Activated CD4-positive, CD25-positive, alpha-beta regulatory T cell treated with anti-CD3 and anti-CD28 coated beads, Interleukin-2, amount 50 U/mL, for 72 hours (primary cell): ENCODE results near the gene NFAM1.

Source experiments
- DNase-seq: peaks from one replicate; pipeline ENCODE4 v3.0.0; 2021

Gene NFAM1

DNA sequence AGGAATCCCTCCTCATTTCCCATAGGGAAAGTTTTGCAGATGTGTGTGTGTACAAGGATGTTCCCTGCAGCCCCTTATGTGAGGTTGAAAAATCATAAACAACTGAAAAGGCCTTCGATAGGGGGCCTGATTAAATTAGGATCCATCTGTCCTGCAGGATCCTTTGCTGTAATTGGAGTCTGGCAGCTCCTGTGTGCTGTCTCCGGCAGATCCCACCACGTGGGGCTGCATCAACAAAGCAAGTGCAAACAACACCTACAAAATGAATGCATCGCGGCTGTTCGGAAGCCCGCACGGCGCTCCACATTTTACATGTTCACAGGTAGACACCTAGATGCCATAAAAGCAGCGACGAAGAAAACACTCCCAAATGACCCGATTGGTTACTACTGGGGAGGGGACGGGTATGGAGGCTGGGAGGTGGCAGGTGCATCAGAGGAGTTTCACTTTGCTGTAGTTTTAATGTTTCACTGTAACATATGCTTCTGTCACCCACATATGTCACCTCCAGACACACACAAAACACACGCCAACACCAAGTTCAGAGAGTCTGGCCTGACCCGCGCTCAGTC lies 52.2 kb downstream of the NFAM1 start:
- no peak for DNase-seq

DNA sequence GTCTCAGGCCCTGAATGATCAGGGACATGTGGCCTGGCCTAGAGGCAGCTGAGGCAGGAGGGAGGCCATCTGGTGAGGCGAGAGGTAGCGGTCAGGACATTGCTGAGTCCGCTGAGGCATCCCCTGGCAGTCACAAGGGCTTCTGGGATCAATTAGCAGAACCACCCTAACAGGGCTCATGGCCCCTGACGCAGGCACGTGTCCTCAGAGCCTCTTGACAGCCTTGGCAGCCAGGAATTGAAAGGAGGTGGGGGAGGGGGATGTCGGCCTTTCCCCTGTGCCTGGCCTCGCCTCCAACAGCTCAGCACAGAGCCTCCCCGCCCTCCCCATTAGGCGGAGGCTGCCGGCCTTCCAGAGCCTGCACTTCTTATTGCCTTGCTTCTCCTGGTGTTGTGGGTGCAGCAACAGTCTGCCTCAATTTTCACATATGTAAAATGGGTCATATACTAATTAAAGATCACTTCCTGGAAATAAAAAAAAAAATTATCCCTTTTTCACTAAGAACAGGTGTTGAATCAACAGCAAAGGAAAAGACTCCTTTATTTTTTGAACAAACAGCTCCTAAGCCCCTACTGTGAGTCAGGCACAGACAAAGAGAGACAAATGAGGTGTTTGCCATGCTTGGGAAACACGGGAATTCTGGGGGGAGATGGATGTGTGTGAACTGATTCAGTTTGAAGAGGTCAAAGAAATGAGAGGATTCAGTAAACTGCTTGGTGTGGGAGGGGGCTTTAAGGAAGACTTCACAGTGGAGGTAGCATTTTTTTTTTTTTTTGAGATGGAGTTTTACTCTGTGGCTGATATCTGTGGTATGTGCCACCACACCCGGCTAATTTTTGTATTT lies 55.3 kb downstream of the NFAM1 start:
- DNase-seq, result no peak

DNA sequence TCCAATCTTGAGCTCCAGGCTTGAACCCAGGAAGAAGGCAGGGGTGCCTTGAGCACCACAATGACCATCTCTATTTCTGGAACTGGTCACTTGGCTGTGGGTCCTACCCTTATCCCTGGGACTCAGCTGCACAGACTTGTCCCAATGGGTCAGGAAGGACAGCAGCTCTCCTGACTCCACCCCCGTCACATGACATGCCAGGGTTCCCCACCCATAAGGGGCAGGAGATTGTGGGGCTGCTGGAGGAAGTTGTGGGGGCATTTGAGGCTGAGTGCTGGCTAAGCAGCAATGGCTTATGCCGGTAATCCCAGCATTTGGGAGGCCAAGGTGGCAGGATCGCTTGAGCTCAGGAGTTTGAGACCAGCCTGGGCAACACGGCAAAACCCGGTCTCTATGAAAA lies 56.2 kb downstream of the NFAM1 start:
- DNase-seq, result no peak

DNA sequence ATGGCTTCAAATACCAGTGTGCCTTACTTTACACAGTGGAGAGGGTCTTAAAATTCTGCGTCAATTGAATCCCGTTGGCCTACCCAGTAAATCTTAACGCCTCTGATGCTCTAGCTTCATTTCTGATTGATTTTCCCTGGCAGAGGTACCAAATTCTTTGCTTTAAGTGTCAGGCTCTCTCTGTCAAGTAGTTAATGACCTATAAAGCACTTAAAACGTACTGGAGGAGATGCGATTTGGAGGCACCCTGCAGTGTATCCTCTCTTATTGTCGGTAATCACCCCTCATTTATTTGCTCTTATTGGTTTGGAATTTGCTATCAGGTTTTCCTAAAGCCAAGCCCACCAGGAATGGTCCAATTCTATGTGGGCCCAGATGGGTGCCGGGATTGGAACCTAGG lies 59.2 kb downstream of the NFAM1 start:
- no peak for DNase-seq

GRCh38 chr22:42371501-42371900 lies 60.7 kb downstream of the NFAM1 start:
- no peak for DNase-seq

DNA sequence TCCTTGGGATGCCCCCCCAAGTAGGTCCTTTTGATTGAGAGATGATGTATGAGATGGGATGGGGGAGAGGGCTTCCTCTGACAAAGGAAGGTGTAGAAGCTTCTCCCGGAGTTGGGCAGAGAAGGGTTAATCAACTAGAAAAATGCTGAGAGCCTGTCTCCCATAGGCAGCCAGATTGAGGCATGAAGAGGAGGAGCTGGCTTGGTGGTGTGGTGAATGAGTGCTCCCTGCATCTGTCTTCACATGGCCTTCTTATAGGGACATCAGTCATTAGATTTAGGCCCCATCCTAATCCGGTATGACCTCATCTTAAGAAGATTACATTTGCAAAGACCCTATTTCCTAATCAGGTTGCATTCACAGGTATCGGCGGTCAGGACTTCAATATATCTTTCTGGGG lies 61.1 kb downstream of the NFAM1 start:
- DNase-seq, result no peak

DNA sequence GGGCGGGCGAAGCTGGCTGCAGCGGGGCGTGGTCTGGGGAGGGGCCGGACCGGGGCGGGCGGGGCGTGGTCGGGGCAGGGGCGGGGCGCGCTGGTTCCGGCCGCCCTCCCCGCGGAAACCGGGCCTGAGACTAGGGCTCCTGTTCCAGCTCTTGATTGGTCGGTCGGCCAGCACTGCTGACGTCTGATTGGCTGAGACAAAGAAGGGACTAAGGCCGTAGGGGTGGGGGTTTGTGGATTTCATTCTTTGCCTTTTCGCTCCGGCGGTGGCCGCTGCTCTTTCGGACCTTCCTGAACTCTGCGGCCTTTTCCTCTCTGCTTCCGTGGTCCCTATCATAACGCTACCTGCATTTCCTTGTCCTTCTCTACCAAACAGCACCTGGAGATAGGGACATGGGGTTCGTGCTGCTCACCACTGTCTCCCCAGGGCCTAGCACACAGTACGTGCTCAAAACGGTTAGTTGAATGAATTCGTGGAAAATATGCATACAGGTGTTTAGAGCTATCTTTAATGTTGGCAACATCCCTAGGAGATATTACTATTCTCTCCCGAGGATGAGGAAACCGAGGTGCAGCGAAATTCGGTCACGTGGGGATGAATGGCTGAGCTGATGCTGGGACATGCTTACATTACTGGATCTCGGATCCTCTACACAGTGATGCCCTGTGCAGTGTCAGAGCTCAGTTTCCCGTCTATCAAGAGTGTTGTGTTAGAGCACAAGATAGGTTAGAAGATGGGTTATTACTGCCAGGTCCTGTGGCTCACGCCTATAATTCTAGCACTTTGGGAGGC lies 62.8 kb downstream of the NFAM1 start:
- peak; percentile 83 for DNase-seq

DNA sequence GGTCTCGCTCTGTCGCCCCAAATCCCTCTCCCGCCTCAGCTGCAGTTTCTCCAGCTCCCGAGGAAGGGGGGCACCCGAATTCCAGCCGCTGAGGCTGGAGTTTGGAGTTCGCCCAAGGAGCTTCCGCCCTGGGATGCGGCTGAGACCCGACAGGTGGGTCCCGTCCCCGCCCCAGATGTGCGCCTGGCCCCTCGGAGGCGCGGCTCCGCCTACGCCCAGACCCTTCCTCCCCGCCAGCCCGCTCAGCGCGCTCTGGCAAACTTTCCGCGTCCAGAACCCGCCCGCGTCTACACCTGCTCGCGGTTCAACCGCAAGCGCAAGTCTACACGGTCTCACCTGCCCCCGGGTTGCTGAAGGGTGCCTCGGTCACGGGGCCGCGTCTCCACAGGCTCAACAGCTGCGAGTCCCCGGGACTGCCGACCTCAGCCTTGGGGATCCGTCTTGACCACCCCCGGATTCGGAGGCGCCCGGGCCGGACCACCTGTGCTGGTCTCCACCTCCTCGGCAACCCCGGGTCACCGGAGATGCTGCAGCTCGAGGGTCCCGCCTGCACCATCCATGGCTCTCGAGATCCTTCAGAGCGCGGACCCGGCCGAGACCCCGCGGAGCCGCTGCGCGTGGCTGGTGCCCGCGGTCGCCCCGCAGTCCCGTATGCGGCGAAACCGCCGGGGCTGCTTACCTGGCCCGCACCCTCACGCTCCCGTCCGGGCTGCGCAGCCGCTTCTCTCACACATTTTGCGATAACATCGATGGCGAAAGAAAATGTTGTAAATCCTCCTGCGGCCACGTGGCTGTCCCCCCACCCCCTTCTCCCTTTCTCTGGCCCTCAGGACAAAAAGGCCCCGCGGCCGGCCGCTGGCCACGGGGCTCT lies 63.6 kb downstream of the NFAM1 start:
- no peak for DNase-seq

DNA sequence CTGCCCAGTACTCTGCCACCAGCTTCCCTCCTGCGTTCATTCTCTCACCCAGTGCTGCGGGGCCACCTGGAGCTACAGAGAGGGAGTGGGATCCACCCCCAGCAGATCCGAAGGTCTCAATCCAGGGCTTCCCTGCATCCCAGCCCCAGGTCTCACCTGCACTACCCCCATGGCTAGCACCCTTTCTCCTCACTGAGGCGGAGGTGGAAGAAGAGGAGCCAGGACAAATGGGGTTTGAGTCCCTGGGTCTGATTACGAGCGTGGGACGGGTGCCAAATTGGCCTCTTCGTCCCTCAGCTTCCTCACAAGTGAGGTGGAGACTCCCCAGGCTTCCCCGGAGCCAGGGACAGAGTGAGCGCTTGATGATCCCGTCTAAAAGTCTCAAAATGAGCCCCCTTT lies 64.2 kb downstream of the NFAM1 start:
- no peak for DNase-seq

DNA sequence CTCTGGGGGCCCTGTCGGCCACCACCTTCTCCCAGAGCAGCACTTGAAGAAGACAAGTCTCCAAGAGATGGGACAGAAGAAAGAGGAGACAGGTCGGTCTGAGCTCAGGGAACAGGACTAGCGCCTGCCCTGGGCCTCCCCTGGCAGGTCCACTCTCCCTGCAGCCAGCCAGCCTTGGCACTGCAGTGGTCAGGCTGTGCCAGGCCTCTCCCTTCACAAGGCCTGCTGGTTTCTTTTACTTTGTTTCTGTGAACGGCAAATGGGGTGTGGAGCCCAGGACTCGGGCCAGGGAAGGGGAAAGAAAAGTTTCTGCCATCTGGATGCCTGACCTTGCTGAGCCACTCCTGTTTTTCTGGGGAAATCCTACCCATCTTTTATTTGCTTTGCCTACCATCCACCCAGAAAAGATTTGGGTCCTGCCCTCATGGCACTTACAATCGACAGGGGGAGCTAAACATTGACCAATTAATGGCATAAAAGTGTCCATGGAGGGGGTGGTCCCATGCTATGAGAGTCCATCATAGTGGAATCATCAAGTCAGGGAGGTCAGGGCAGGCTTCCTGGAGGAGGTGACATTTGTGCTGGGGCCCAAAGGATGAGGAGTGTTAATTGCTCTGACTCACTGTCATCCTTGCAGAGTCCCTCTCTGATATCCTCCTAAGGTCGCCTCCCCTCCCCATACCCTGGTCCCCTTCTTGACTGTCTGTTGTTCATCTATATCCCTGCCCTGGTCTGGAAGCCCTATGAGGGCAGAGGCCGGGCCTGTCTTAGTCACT lies 65.2 kb downstream of the NFAM1 start:
- no peak for DNase-seq

DNA sequence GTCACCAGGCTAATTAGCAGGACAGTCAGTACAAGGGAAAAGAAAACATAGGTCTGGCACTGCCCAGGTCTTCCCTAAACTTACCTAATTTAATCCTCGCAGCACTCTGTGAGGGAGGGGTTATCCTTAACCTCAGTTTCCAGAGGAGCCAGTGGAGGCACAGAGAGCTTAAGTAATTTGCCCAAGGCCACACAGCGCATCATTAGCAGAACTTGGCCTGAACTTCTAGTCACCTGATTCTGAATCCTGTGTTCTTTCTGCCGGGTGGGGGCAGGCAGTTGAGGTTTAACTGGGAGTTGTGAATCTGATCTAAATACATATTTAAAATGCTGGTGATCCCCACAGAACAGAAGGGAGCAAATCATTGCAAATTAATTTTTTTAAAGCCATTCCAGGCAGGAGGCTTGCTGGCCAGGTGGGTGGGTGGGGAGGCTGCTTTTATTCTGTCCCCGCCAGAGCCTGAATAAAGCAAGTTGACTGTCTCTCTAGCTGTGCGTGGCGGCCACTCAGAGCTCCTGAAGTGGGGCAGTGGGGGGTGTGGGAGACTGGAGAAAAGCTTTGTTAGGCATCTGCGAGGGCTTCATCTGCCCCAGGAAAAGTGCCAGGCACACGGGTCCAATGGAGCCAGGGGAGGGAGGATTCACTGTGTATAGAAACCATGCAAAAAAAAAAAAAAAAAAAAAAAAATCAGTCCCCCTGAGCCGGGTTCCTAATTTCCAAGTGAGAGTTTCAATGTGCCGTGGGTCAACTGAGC lies 66.1 kb downstream of the NFAM1 start:
- no peak for DNase-seq

DNA sequence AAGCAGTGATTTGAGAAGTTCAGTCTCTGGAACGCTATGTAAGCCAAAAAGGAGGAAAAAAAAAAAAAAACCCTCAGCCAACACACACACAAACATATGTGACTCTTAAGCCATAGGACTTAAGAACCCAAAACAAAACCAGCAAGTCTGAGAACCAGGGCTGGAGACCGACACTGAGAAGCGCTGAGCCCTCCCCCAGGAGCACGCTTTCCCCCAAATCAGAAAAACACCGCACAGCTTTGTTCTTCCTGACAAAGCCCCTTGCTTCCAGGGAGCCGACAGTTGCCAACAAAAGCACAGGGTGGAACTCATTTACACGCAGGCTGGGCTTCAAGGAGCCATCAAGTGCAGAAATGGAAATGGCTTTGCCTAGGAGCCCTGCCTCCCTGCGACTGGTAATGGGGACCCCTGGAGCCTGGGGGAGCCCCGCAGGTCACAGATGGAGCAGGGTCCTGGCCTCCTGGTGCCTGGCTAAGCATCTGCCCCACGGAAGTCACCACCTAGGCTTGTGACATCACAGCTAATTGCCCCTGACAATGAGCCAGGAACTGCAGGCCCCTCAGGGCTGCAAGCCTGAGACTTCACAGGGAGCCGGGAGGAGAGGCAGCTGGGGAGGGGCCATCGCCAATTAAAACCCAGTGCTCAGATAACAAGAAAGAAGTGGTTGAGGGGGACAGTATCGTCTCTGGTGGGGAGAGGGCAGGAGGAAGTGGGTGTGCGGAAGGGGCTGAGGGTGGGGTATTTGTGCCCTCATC lies 66.9 kb downstream of the NFAM1 start:
- no peak for DNase-seq

GRCh38 chr22:42364604-42365110 lies 67.5 kb downstream of the NFAM1 start:
- DNase-seq, result no peak

GRCh38 chr22:42363892-42364291 lies 68.3 kb downstream of the NFAM1 start:
- no peak for DNase-seq

GRCh38 chr22:42361523-42361922 lies 70.7 kb downstream of the NFAM1 start:
- no peak for DNase-seq

- DNase-seq, result no peak
Measured at GRCh38 chr22:42360348-42360747, 71.9 kb downstream of the NFAM1 start.

- DNase-seq, result no peak
Measured at GRCh38 chr22:42358643-42359558, 73.3 kb downstream of the NFAM1 start.

GRCh38 chr22:42357634-42358296 lies 74.4 kb downstream of the NFAM1 start:
- DNase-seq, result no peak

DNA sequence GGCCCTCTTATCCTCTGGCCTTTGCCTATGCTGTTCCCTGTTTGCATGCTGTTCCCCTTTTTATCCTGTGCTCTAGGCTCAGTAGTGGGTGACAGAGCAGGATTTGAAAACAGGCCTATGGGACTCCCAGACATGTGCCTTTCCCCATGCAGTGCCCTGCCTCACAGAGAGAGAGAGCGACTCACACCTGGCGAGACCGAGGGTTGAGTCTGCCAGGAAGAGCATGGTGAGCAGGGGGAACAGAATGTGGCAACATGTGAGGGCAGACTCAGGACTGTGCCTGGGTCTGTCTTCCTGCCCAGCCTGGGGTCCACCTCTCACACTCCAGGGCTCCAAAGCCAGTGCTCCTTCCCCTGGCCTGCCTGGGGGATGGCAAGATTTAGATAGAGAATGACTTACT lies 75.0 kb downstream of the NFAM1 start:
- DNase-seq, result no peak
